ENCODE results near the gene AQP3. TPM values are rescaled to one million over a fixed set of nuclear protein-coding genes. Genes with fewer than 3 reads are reported as not detected.
"Not testable (repeated sequence)": the region's sequence is repeated elsewhere in the genome, so short reads cannot be mapped to it uniquely, and the experiment has no call there.

AQP3 gene
- total and polyA plus RNA-seq, 2 of the 4 experiments (the other 2 are of a cell fraction) = 3.8 to 12.2 TPM

DNA sequence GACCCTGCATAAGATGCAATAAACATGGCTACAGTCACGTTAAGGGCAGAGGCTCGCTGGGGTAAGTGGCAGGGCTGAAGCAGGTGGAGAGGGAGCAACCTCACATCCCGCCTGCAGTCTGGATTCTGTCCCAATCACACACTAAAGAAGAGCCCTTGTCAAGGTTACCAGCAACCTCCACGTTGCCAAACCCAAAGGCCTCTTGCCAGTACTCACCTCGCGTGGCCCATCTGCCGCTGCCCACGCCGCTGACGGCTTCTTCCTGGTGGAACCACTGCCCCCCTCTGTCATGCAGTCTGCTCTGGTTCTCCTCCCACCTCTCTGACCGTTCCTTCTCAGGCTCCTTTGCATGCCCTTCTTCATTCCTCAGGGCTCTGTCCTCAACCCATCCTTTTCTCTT lies 53.8 kb downstream of the AQP3 start:
- BruUV-seq (replicated peaks) = no TSS peak
- Histone ChIP-seq H2BK20ac (ENCODE audit: low read depth, low read length) (no peak overlapping the region), H4K5ac (ENCODE audit: low read depth, low read length) (no peak overlapping the region), H2BK15ac (ENCODE audit: low read depth, low read length) (peak overlapping the region; percentile 75; the same call in 1 of the 3 replicates), H2BK120ac (ENCODE audit: low read depth, low read length) (0 out of 2 replicates have a peak overlapping the region, but pooled peaks have one; percentile 4), H4K20me1 (ENCODE audit: insufficient read depth, low read length) (no peaks in the 10 kb centered on the region; the same call in 1 of the 2 replicates), H3K9me1 (ENCODE audit: insufficient read depth, low read length) (no peaks in the 10 kb centered on the region; the same call in 1 of the 2 replicates), H3K27me3 (ENCODE audit: control insufficient read depth, insufficient read depth, low read length) (peaks cover 1% of the 10 kb centered on the region), H4K8ac (ENCODE audit: low read depth in 2 of 2, low read length in 2 of 2) (no peak overlapping the region), H3K4me2 (ENCODE audit: low read depth, low read length) (no peak overlapping the region), H3K56ac (ENCODE audit: extremely low read depth, insufficient read depth, low read length) (no peak overlapping the region), H3K4ac (ENCODE audit: low read depth, low read length) (no peak overlapping the region), H3K27ac (ENCODE audit: insufficient read depth, low read length) (no peak overlapping the region), H3K9me3 (ENCODE audit: control insufficient read depth, insufficient read depth, low read length) (no peaks in the 10 kb centered on the region), H3K18ac (ENCODE audit: low read depth, low read length) (no peak overlapping the region), H3K36me3 (ENCODE audit: control insufficient read depth, insufficient read depth, low read length) (no peaks in the 10 kb centered on the region), H2AK9ac (replicated peaks; ENCODE audit: low read depth, low read length, poor library complexity) (no peak overlapping the region), H3K23ac (ENCODE audit: low read depth, low read length) (no peak overlapping the region), H3K4me3 (ENCODE audit: insufficient read depth, low read depth, low read length) (no peak overlapping the region), H3K9ac (ENCODE audit: low read depth, low read length) (no peak overlapping the region), H3K14ac (replicated peaks; ENCODE audit: low read depth, low read length) (no peak overlapping the region), H3K79me1 (ENCODE audit: low read depth in 1 of 2, low read length in 2 of 2) (no peaks in the 10 kb centered on the region), H2AFZ (replicated peaks; ENCODE audit: low read length, poor library complexity) (no peak overlapping the region), H3K4me1 (ENCODE audit: control insufficient read depth, insufficient read depth, low read length) (peaks cover 12% of the 10 kb centered on the region), H2BK5ac (ENCODE audit: low read depth, low read length, poor library complexity, severe bottlenecking) (no peak overlapping the region), H4K91ac (ENCODE audit: insufficient read depth, low read depth, low read length) (no peak overlapping the region), H2AK5ac (ENCODE audit: low read depth, low read length) (no peak overlapping the region)
- intact Hi-C loops (cut with micrococcal nuclease) (no loop called here), dilution Hi-C loops (cut with HindIII; ENCODE audit: low sequenced_read_pairs, unreplicated experiment) (no loop called here), in situ Hi-C loops (cut with MboI; ENCODE audit: low sequenced_read_pairs) (no loop called here)
- DNase-seq (no peak), ATAC-seq (ENCODE audit: low read depth) (no peak)
- WGBS, 2 experiments (ENCODE audit: extremely low coverage in 2 of 2, insufficient read length in 1 of 2) = 74% methylated on average over 8 of the region's 11 CpGs; no CpG with 5 or more reads in 1 of the 2 experiments
- ChIA-PET POLR2A (ENCODE audit: unreplicated experiment) (no interaction called here), CTCF (no interaction called here)
- TF ChIP-seq, protein P1, sequence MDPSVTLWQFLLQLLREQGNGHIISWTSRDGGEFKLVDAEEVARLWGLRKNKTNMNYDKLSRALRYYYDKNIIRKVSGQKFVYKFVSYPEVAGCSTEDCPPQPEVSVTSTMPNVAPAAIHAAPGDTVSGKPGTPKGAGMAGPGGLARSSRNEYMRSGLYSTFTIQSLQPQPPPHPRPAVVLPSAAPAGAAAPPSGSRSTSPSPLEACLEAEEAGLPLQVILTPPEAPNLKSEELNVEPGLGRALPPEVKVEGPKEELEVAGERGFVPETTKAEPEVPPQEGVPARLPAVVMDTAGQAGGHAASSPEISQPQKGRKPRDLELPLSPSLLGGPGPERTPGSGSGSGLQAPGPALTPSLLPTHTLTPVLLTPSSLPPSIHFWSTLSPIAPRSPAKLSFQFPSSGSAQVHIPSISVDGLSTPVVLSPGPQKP (IDR thresholded peaks at IDR 0.05; ENCODE audit: borderline replicate concordance, low read depth, low read length) = no peak
- no peak for TF ChIP-seq SMC3 (IDR thresholded peaks at IDR 0.05; ENCODE audit: low read depth, low read length)
- TF ChIP-seq MAZ (IDR thresholded peaks at IDR 0.05; ENCODE audit: borderline replicate concordance, low read depth, low read length) = no peak
- TF ChIP-seq BHLHE40 (IDR thresholded peaks at IDR 0.05; ENCODE audit: low read depth, low read length) = no peak
- TF ChIP-seq MXI1 (IDR thresholded peaks at IDR 0.05; ENCODE audit: borderline replicate concordance, low read depth, low read length) = no peak
- no peak for TF ChIP-seq CHD1 (IDR thresholded peaks at IDR 0.05; ENCODE audit: low read depth, low read length)
- TF ChIP-seq RFX5 (IDR thresholded peaks at IDR 0.05; ENCODE audit: low read depth, low read length) = no peak
- no peak for TF ChIP-seq CEBPB (IDR thresholded peaks at IDR 0.05; ENCODE audit: low read depth, low read length)

DNA sequence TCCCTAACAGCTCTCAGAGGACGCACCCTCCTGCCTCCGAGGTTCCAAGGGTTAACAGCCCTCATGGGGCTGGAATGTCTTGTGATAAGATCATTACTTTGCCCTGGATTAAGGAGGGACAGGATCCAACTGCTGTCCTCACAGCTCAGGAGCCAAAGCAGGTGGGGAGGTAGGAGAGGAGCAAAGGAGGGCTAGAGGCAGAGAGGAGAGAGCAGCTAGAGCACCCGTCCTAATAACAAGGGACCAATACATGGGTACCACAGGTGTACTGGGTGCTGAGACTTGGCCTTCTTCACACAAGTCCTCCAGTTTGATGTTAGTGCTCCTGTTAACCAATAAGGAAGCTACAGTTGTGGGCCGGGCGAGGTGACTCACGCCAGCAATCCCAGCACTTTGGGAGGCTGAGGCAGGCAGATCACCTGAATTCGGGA lies 54.8 kb downstream of the AQP3 start:
- POLR2A ChIA-PET (ENCODE audit: unreplicated experiment) = interaction anchor here (0.6 kb wide), 1 partner anchor 10 kb away, joined by 3 read pairs; no protein-coding TSS in a partner anchor
- H3K4me2 ChIP-seq (ENCODE audit: low read depth, low read length); DNase-seq; H3K79me1 ChIP-seq (ENCODE audit: low read depth in 1 of 2, low read length in 2 of 2); H3K56ac ChIP-seq (ENCODE audit: extremely low read depth, insufficient read depth, low read length); H3K36me3 ChIP-seq (ENCODE audit: control insufficient read depth, insufficient read depth, low read length); H4K5ac ChIP-seq (ENCODE audit: low read depth, low read length); H3K9ac ChIP-seq (ENCODE audit: low read depth, low read length); ATAC-seq (ENCODE audit: low read depth); H4K8ac ChIP-seq (ENCODE audit: low read depth in 2 of 2, low read length in 2 of 2); in situ Hi-C loops (cut with MboI; ENCODE audit: low sequenced_read_pairs); H2BK5ac ChIP-seq (ENCODE audit: low read depth, low read length, poor library complexity, severe bottlenecking); H3K23ac ChIP-seq (ENCODE audit: low read depth, low read length); H3K14ac ChIP-seq (replicated peaks; ENCODE audit: low read depth, low read length); H3K9me3 ChIP-seq (ENCODE audit: control insufficient read depth, insufficient read depth, low read length); H3K4me3 ChIP-seq (ENCODE audit: insufficient read depth, low read depth, low read length); H3K27ac ChIP-seq (ENCODE audit: insufficient read depth, low read length); H3K27me3 ChIP-seq (ENCODE audit: control insufficient read depth, insufficient read depth, low read length); H4K91ac ChIP-seq (ENCODE audit: insufficient read depth, low read depth, low read length); H3K18ac ChIP-seq (ENCODE audit: low read depth, low read length); intact Hi-C loops (cut with micrococcal nuclease); BruUV-seq (replicated peaks); CTCF ChIA-PET; H2BK120ac ChIP-seq (ENCODE audit: low read depth, low read length); dilution Hi-C loops (cut with HindIII; ENCODE audit: low sequenced_read_pairs, unreplicated experiment); H3K9me1 ChIP-seq (ENCODE audit: insufficient read depth, low read length); H4K20me1 ChIP-seq (ENCODE audit: insufficient read depth, low read length); H2BK20ac ChIP-seq (ENCODE audit: low read depth, low read length); H2AK9ac ChIP-seq (replicated peaks; ENCODE audit: low read depth, low read length, poor library complexity); H2BK15ac ChIP-seq (ENCODE audit: low read depth, low read length); H2AFZ ChIP-seq (replicated peaks; ENCODE audit: low read length, poor library complexity): not testable (repeated sequence)
- 80% methylated on average over 2 of the region's 7 CpGs; no CpG with 5 or more reads in 1 of the 2 experiments for WGBS, 2 experiments (ENCODE audit: extremely low coverage in 2 of 2, insufficient read length in 1 of 2)
- H3K4ac ChIP-seq (ENCODE audit: low read depth, low read length) = 0 out of 2 replicates have a peak overlapping the region, but pooled peaks have one; percentile 19
- peaks cover 12% of the 10 kb centered on the region for H3K4me1 ChIP-seq (ENCODE audit: control insufficient read depth, insufficient read depth, low read length)
- peak overlapping the region; percentile 15; the same call in 1 of the 2 replicates for H2AK5ac ChIP-seq (ENCODE audit: low read depth, low read length)
